GM19193 (cell line): ENCODE data around the gene NEK6.
A peak's percentile ranks its signal among the peaks of the same experiment; 100 is the strongest.

Experiments
- POLR2A ChIP-seq: IDR thresholded peaks from 4 replicates; pipeline ENCODE4 v1.6.1; 2011; ENCODE audit not compliant: insufficient read depth, insufficient read length; ENCODE audit errors: extremely low read depth

The NEK6 gene

DNA sequence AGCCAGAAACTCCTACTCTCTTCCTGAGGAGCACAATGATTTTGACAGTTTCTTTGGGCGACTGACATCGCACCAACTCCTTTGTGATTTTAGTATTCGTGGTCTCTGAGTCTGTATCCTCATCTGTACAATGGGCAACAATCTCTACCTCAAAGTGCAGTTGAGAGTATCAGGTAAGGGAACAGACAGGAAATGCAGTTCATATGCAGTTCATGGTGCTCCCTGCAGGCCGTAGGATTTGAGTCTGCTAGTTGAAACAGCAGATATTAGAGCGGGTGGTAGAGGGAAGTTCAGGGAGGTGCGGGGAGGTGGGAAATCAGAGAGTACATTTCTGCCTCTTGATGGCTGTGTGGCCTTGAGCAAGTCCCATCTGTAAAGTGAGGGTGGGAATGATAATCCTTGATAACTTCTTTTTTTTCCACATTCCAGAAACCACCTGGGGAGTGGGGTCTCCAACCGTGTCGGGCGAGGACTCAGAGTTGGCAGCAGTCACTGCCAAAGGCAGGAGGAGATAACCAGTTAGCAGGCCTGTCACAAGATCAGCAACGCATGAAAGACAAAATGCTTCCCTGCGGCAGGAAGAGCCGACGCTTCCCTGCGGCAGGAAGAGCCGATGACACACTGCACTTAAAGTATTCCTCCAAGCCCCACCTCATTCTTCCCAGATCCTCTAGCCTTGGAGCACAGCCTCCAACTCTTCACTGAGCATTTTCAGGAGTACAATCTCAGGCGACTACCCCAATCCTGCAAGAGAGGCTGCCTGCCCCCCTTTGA, 6.0 kb upstream of the NEK6 start:
- TF ChIP-seq POLR2A: no peak

DNA sequence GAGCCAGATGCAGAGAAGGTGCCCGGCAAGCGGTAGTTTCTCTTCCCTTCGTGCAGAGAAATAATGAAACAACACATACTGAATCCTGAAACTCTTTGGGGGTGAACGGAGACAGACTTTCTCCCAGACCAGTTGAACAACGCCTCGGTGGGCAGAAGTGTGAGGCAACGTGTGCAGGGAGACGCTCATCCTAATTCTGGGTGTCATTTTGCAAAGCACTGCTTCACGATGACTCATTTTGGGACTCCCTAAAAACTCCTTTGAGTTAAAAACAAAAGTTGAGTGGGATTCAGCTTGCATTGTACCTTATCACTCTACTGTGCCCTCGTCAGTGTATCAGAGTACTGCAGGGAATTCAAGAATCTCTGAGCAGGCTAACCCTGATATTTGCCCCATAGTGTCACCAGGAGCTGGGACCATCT, 3.5 kb upstream of the NEK6 start:
- no peak for TF ChIP-seq POLR2A

DNA sequence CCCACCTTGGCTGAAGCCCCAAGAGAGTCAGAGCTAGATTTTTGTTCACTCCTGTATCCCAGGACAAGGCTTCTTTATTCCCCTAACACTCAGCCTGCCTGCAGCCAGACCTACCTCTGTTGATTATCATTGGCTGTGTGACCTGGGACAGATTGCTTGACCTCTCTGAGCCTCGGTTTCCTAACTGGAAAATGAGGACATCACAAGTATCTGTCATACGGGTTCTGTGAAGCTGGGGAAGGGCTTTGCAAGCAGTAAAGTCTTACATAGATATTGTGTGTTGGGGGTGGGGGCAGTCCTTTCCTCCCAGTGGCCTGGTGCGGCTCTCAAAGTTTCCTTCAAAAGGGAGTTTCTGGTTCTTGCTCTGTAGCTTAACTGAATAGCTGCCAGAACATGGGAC, 2.5 kb upstream of the NEK6 start:
- TF ChIP-seq POLR2A: no peak

DNA sequence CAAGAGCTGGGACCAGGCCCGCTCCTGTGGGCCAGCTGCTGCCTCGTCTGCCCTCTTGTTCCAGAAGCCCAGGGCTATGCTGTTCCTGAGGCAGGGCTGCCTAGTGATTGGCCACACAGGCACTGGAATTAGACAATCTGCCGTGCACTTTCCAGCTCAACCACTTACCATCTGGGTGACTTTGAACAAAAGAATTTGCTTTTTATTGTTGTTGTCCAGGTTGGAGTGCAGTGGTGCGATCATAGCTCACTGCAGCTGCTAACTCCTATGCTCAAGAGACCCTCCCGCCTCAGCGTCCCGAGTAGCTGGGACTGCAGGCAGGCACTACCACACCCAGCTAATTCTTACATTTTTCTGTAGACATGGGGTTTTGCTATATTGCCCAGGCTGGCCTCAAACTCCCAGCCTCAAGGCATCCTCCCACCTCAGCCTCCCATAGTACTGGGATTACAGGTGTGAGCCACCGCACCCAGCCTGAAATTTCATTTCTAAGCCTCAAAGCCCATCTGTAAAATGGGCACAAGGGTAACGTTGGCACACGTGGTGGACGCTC, 1.2 kb upstream of the NEK6 start:
- no peak for TF ChIP-seq POLR2A

DNA sequence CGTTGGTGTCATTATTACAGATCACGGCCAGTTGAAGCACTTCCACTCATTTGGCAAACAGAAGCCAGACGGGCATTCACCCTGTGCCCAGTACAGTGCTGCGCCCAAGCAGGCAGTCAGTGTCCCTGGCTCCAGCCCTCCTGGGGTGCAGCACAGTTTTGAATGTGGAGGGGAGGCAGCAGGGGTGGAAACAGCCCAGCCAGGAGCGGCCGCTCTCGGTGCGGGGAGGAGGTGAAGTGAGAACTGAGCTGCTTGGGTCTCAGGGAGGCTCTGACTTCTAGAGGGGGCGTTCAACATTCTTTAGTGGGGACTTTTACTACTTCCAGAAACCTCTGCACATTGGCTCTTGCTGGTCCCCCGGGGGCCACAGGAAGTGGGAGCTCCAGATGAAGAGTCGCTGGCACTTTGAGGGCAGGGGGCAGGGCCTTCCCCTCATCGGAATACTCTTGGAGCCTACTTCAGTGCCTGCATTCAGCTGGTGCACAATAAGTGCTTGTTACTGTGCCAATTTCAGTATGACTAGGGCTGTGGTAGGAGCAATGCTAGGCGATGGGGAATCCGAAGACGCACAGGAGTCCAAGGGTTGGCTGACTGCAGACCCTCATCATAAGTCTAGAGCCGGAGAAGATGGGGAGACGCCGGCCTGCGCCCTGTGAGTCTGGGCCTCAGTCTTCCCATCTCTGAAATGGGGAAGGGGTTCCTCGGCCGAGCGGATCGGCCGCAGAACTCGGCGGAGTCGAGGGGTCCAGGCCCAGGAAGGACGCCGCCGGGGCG, 492 bp upstream of the NEK6 start:
- TF ChIP-seq POLR2A: no peak

DNA sequence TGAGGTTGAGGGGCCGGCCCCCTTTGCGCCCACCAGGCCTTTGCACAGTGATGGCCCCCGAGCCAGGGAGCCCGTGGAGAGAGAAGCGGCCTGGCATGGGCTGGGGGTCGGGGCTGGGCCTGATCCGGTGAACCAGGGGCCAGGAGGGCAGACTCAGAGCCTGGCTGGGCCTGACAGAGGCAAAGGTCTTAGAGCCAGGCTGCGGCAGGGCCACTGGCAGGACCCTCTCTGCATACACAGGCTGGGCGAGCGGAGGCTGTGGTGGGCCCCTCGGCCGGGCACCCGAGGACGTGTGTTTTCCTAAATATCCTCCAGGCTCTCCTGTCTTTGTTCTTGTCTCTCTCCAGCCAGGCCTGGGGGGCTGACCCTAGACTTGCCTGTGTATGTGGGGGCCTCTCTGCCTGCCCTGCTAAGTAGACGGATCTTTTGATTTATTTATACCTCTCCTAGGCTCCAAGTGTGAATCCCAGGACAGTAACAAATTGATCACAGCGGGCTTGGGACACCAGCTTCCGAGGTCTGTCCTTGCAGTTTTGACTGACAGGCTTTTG, 933 bp downstream of the NEK6 start:
- TF ChIP-seq POLR2A: no peak

DNA sequence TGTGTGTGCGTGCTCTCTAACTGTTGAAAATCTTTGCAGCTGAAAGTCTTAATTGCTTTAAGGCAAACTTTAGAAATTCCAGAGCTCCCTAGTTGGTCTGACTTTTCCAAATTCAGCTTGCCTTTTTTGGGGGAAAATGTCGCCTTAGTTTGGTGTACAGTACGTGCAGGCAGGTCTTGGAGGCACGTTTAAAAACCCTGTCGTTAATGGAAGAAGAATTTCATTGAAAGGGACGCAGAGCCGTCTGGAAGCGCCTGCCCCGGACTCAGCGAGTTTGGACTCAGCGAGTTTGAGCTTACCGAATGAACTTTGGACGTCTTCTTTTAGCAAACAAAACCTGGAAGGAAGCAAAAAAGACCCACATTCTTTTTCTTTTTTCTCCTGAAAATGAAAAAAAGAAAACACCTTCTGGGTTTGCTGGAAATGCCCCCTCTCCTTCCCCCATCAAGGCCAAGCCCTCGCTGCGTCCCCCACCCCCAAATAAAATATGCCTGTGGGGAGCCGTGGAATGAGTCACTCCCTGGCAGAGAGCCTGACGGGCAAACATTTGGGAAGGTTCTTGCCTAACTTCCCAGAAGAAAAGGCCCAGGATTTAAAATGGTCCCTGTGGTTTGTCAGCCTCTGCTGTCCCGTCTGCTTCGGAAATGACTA, 1.5 kb downstream of the NEK6 start:
- peak; percentile 38 for TF ChIP-seq POLR2A

DNA sequence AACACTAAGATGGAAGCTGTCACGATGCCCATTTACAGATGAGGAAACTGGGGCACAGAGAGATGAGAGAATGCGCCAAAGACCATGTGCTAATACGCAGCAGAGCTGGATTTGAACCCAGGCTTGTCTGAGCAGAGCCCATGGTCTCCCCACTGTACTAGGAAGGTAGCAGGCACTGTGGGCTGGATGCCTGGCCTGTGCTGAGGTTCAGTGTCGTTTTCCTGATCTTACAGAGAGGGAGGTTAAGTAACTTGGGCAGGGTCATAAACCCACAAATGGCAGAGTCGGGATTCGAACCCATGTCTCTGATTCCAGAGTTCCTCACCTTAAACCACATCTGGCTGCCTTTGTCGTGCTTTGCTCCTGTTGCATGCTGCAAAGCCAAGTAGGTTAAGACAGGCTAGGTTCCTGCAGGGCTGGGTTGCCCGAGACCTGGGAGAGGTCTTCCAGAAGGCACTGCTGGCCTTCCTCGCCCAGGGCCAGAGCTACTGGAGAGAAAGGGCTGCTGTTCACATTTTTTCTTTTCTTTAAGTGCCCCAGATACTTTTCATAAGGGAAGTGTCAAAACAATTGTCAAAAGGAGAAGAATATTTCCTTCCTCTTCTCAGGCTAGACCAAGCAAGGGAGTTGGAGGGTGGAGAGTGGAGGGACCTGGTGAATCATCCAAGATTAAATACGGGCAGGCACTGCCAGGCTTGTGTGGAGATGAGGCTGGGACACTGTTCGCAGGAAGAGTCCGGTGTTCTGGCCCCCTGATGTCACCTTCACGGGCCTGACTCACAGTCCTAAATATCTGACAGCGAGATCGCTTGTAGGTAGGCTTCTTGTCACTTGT, 3.2 kb downstream of the NEK6 start:
- TF ChIP-seq POLR2A: no peak

DNA sequence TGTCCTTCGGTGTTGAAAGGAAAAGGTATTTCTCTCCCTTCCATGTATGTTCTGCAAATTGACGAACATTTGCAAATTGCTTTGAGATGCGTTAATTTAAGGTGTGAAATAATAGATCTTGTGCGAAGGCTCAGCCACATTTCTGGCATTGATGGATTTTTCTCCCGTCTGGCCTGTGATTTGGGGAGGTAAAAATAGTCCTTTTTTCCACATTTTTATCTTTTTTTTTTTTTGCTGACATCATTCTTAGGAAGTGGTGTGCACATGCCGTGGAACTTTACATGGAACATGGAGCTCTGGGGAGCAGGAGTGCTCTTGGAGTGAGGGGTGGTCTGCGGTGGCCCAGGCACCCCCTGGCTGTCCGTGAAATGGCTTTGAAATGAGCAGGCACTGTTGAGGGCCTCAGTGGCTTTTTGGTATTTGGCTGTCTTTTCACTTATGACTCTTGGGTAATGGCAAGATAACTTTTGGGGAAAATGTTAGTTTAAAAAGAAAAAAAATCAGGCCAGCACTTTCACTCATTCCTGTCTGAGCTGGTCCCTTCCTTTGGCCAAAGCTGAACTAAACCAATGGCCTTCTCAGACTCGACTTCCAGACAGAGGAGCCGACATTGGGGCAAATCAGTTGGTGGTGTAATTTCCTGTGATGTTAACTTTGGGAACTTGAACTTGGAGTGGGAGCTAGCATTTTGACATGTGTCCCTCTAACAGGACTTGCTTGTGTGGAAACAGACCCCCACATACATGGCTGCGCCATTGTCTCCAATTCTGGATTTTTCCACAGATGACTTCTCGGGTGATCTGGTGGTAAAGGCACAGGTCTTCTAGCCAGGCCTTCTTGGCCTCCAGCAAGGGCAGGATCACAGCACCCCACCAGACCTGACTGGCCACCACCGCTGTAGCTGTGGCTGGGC, 4.2 kb downstream of the NEK6 start:
- TF ChIP-seq POLR2A: no peak

DNA sequence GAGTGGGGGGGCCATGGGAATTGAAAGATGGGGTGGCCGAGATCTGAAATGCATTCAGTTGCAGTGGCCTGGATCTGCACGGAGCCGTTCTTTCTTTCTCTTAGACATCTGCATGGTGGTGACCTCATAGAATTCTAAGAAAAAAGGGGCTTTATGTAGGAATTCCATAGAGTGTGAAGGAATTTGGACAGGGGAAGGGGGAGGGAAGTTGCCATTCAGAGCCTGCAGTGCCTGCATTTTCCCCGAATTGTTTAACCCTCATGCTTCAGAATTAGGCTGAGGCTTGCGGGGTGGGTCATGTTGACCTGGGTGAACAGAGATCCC, 4.9 kb downstream of the NEK6 start:
- TF ChIP-seq POLR2A: no peak

DNA sequence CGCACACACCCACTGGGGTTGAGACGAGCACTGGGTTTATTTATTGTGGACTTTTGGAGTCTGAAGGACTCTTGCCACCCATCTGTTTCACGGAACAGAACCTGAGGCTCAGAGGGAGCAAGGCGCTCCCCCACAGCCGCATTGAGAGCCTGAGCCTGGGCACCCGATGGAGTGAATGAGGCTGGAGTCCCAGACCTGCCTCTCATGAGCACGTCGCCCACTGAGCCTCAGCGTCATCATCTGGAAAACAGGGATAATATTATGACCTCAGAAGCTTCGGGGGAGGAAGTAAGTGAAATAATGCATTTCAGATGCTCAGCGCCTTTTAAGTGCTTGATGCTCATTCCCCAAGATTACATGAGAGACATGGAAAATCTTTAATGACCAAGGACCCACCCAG, 5.5 kb downstream of the NEK6 start:
- no peak for TF ChIP-seq POLR2A

DNA sequence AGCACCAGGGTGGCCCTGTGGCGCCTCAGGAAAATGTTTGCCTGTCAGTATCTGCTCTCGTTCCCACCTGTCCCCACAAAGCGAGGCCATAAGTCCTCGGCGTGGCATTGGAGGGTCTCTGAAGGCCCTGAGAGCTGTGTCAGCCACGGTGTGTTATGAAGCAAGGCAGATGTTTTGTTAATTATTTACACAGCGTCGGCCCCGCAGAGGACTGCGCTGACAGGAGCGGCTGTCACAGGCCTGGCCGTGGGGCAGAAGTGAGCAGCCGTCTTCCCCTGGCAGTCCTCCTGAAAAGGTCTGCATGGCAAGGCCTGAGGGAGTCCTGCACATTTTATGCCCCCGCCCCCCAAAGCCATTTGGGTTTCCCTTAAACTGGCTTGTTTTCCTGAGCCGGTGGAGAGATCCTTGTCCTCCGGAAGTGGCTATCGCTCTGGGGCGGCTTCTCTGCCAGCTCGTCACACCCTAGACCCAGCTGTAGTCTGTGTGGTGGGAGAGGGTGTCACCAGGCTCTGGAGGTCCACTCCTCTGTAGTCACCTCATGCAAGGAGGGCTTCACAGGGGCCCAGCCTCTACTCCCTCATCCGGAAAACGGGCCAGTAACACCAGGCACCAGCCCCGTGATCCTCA, 6.2 kb downstream of the NEK6 start:
- no peak for TF ChIP-seq POLR2A

DNA sequence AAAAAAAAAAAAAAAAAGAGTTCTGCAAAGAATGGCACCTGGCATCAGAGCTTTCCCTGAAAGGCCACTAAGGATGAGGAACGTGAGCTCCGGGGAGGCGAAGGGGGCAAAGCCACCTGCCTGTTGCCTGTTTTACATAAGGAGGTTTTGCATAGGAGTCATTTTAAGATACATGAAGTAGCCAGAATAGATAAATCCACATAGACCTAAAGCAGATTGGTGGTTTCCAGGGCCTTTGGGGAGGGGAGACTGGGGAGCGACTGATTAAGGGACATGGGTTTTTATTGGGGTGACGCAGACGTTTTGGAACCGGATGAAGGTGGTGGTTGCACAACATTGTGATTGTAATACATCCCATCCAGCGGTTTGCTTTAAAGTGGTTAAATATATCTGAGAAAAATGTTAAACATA, 7.1 kb downstream of the NEK6 start:
- no peak for TF ChIP-seq POLR2A

DNA sequence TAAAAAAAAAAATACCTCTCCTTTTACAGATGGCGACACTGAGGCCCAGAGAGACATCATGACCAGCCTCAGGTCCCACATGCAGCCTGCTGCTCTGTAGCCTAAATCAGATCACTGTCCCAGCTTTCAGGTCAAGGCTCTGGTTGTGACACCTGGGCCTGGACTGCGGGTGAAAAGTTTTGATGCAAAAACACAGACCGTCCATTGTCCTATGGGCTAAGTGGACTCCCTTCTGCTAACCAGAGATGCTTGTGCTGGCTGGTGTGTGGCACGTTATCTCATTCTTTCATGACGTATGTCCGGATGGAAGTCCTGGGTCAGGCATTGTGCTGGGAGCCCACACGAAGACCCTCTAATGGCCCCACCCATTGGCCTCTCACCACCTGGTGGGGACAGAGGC, 7.8 kb downstream of the NEK6 start:
- peak; percentile 28 for TF ChIP-seq POLR2A
